HG03159 (cell line): ENCODE results near the gene RPP25L.
A peak's percentile ranks its signal among the peaks of the same experiment; 100 is the strongest.

ENCODE experiments used
- ATAC-seq: cut with Tn5 transposase; IDR thresholded peaks from one replicate; pipeline ENCODE4 v1.9.1; 2021; ENCODE audit warnings: mild to moderate bottlenecking, moderate library complexity; ENCODE audit not compliant: unreplicated experiment

RPP25L gene

GRCh38 chr9:34612788-34613390, 992 bp upstream of the RPP25L start:
- no peak for ATAC-seq

- ATAC-seq, result no peak
Measured at GRCh38 chr9:34611251-34611810, 566 bp downstream of the RPP25L start.

- no peak for ATAC-seq
Measured at GRCh38 chr9:34610434-34611206, 1.3 kb downstream of the RPP25L start.

GRCh38 chr9:34607331-34607730, 4.6 kb downstream of the RPP25L start:
- ATAC-seq, result no peak

GRCh38 chr9:34606905-34607304, 5.0 kb downstream of the RPP25L start:
- no peak for ATAC-seq

GRCh38 chr9:34606190-34606589, 5.7 kb downstream of the RPP25L start:
- ATAC-seq, result no peak

- ATAC-seq, result peak; percentile 75
Measured at GRCh38 chr9:34603610-34604231, 8.2 kb downstream of the RPP25L start.

GRCh38 chr9:34601937-34602573, 9.8 kb downstream of the RPP25L start:
- no peak for ATAC-seq

- no peak for ATAC-seq
Measured at GRCh38 chr9:34600908-34601307, 11.0 kb downstream of the RPP25L start.

GRCh38 chr9:34599546-34599945, 12.4 kb downstream of the RPP25L start:
- ATAC-seq, result no peak

- ATAC-seq, result no peak
Measured at GRCh38 chr9:34594177-34594576, 17.7 kb downstream of the RPP25L start.

- ATAC-seq, result no peak
Measured at GRCh38 chr9:34592895-34593601, 18.8 kb downstream of the RPP25L start.

GRCh38 chr9:34591917-34592866, 19.7 kb downstream of the RPP25L start:
- ATAC-seq, result no peak

- no peak for ATAC-seq
Measured at GRCh38 chr9:34591248-34591916, 20.5 kb downstream of the RPP25L start.

- no peak for ATAC-seq
Measured at GRCh38 chr9:34590381-34591247, 21.3 kb downstream of the RPP25L start.

- no peak for ATAC-seq
Measured at GRCh38 chr9:34589636-34590380, 22.1 kb downstream of the RPP25L start, which contains the start of gene CNTFR. CNTFR (minus strand) TSS chr9:34589724; CDS start chr9:34568981, 20,743 bp downstream.
